AG09309 (cell line): Measurements from ENCODE around the gene TASOR2.

Experiments used
- DNase-seq: peaks from one replicate; pipeline ENCODE4 v3.0.0-alpha.2; 2010; ENCODE audit warnings: low read depth
- H3K4me3 ChIP-seq: 2 replicates; pipeline ENCODE4 v1.5.1; 2011; ENCODE audit warnings: mild to moderate bottlenecking, low read depth, low read length, moderate library complexity; ENCODE audit not compliant: control insufficient read depth
- CTCF ChIP-seq: IDR thresholded peaks from 2 replicates; pipeline ENCODE4 v1.5.1; 2011; ENCODE audit warnings: mild to moderate bottlenecking, low read depth, low read length, inconsistent platforms; ENCODE audit not compliant: insufficient read depth, control insufficient read depth; ENCODE audit errors: missing control alignments

Gene TASOR2

GRCh38 chr10:5694573-5694972, 9.9 kb downstream of the TASOR2 start:
- TF ChIP-seq CTCF: no peak

GRCh38 chr10:5697342-5697741, 12.7 kb downstream of the TASOR2 start:
- TF ChIP-seq CTCF: no peak
- no peak overlapping the region for H3K4me3 ChIP-seq
- DNase-seq: no peak

More at GRCh38 chr10:5694573-5694972, 9.9 kb downstream of the TASOR2 start:
- DNase-seq: no peak
- H3K4me3 ChIP-seq: no peak overlapping the region

- TF ChIP-seq CTCF: no peak
- DNase-seq: no peak
- no peak overlapping the region for H3K4me3 ChIP-seq
Observed at GRCh38 chr10:5698062-5698461, 13.4 kb downstream of the TASOR2 start.

- TF ChIP-seq CTCF: no peak
- no peak for DNase-seq
- no peak overlapping the region for H3K4me3 ChIP-seq
Observed at GRCh38 chr10:5708356-5708755, 23.7 kb downstream of the TASOR2 start.

- DNase-seq: no peak
- no peak overlapping the region for H3K4me3 ChIP-seq
- no peak for TF ChIP-seq CTCF
Observed at GRCh38 chr10:5709865-5710264, 25.2 kb downstream of the TASOR2 start.

GRCh38 chr10:5710859-5711258, 26.2 kb downstream of the TASOR2 start:
- no peak overlapping the region for H3K4me3 ChIP-seq
- no peak for TF ChIP-seq CTCF
- DNase-seq: no peak

- H3K4me3 ChIP-seq: no peak overlapping the region
- no peak for DNase-seq
- TF ChIP-seq CTCF: no peak
Observed at GRCh38 chr10:5711642-5712041, 27.0 kb downstream of the TASOR2 start.
